Type B pancreatic cell (in vitro differentiated cells): Measurements from ENCODE around the gene LGALS7. TPM values are rescaled to one million over a fixed set of nuclear protein-coding genes. Genes with fewer than 3 reads are reported as not detected.
"Not testable (repeated sequence)": the region's sequence is repeated elsewhere in the genome, so short reads cannot be mapped to it uniquely, and the experiment has no call there.

Experiments
- DNase-seq: peaks from one replicate; pipeline ENCODE4 v3.0.0; 2021; ENCODE audit warnings: mixed read lengths; ENCODE audit not compliant: unreplicated experiment; ENCODE audit errors: extremely low spot score
- H3K27ac Mint-ChIP-seq: 2 replicates; pipeline ENCODE4 v1.8.0; 2021; ENCODE audit warnings: mild to moderate bottlenecking, mixed read lengths
- H3K27me3 Mint-ChIP-seq: 2 replicates; pipeline ENCODE4 v1.8.0; 2021; ENCODE audit warnings: mixed read lengths
- H3K36me3 Mint-ChIP-seq: 2 replicates; pipeline ENCODE4 v1.8.0; 2021; ENCODE audit warnings: mixed read lengths
- H3K4me1 Mint-ChIP-seq: one replicate; pipeline ENCODE4 v1.8.0; 2021; ENCODE audit warnings: mixed read lengths; ENCODE audit not compliant: unreplicated experiment
- H3K4me3 Mint-ChIP-seq: 2 replicates; pipeline ENCODE4 v1.8.0; 2021; ENCODE audit warnings: mild to moderate bottlenecking, mixed read lengths
- H3K9me3 Mint-ChIP-seq: 2 replicates; pipeline ENCODE4 v1.8.0; 2021; ENCODE audit warnings: mixed read lengths
- CTCF ChIP-seq: fragments of 200-600 bp; sonication (generic); conservative IDR thresholded peaks from 2 replicates; pipeline ENCODE4 v1.5.0; 2021; ENCODE audit warnings: antibody characterized with exemption, mild to moderate bottlenecking
- total RNA-seq: library from RNA; stranded (reverse); gene quantifications from 2 replicates; pipeline ENCODE4 v1.2.1, GENCODE V29; 2021; ENCODE audit warnings: low replicate concordance

LGALS7 gene
- total RNA-seq, 1 donor from 2014 or later, result 1.8 TPM

DNA sequence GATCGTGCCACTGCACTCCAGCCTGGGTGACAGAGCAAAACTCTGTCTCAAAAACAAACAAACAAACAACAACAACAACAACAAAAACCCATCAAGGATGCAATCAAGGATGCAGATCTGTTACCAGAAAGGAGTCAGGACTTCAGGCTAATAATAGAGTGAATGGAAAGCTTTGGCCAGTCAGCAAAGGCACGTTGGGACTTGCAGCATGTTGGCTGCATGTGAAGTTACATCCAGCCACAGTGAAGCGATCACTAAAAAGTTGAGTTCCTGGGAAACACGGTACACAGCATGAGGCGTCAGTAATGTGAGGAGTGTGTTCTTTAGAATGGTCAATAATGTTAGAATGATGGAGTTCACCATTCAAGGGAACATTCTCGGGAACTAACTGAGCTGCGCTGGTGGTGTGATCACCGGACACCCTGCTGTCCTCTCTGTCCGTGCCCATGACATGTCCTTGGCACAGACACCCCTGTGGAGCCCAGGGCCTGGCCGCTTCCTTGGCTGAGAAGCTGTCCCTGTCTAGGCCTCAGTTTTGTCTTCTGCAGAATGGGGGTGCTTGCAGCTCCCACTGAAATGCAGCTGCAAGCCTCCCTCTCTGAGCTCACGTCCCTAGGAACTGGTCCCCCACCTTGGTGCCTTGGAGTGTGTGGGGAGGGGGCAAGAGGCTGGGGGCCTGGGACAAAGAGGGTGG, 13.4 kb upstream of the LGALS7 start:
- no peak overlapping the region for H3K27ac Mint-ChIP-seq
- H3K27me3 Mint-ChIP-seq, result no peaks in the 10 kb centered on the region
- H3K4me3 Mint-ChIP-seq, result no peak overlapping the region
- no peaks in the 10 kb centered on the region for H3K36me3 Mint-ChIP-seq
- no peaks in the 10 kb centered on the region for H3K9me3 Mint-ChIP-seq
- H3K4me1 Mint-ChIP-seq, result no peaks in the 10 kb centered on the region
- DNase-seq, result no peak
- TF ChIP-seq CTCF, result no peak

GRCh38 chr19:38786061-38786460, 12.7 kb upstream of the LGALS7 start:
- not testable (repeated sequence) for H3K36me3 Mint-ChIP-seq, H3K4me1 Mint-ChIP-seq, H3K27ac Mint-ChIP-seq, H3K27me3 Mint-ChIP-seq, H3K4me3 Mint-ChIP-seq, H3K9me3 Mint-ChIP-seq, DNase-seq

DNA sequence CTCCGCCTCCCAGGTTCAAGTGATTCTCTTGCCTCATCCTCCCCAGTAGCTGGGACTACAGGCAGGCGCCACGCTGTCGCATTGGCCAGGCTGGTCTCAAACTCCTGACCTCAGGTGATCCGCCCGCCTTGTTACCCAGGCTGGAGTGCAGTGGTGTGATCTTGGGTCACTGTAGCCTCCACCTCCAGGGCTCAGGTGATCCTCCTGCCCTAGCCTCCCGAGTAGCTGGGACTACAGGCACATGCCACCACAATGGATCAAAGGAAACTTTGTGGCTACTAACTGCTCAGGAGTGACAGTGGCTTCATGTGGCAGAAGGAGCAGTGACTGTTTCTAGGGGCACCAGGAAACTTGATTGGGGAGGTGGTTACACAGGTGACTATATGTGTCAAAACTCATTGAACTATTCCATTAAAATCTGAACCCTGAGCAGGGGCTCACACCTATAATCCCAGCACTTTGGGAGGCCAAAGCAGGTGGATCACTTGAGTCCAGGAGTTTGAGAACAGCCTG, 11.9 kb upstream of the LGALS7 start:
- Mint-ChIP-seq H3K4me3 (no peak overlapping the region), H3K27me3 (peaks cover 5% of the 10 kb centered on the region), H3K9me3 (no peaks in the 10 kb centered on the region), H3K27ac (no peak overlapping the region), H3K4me1 (no peaks in the 10 kb centered on the region), H3K36me3 (no peaks in the 10 kb centered on the region)
- DNase-seq, result no peak
- TF ChIP-seq CTCF, result no peak

DNA sequence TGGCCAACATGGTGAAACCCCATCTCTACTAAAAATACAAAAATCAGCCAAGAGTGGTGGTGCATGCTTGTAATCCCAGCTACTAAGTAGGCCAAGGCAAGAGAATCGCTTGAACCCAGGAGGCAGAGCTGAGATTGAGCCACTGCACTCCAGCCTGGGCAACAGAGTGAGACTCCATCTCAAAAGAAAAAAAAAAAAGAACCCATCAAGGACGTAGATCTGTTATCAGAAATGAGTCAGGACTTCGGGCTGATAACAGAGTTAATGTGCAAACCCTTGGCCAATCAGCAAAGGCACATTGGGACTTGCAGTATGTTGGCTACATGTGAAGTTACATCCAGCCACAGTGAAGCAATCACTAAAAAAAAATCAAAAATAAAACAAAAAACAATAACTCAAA, 10.9 kb upstream of the LGALS7 start:
- no peak for TF ChIP-seq CTCF
- H3K27ac Mint-ChIP-seq, result no peak overlapping the region
- peaks cover 7% of the 10 kb centered on the region for H3K27me3 Mint-ChIP-seq
- no peaks in the 10 kb centered on the region for H3K9me3 Mint-ChIP-seq
- no peaks in the 10 kb centered on the region for H3K36me3 Mint-ChIP-seq
- DNase-seq, result no peak
- no peaks in the 10 kb centered on the region for H3K4me1 Mint-ChIP-seq
- H3K4me3 Mint-ChIP-seq, result no peak overlapping the region

- not testable (repeated sequence) for H3K9me3 Mint-ChIP-seq, H3K36me3 Mint-ChIP-seq, H3K4me3 Mint-ChIP-seq, H3K27ac Mint-ChIP-seq, H3K4me1 Mint-ChIP-seq, DNase-seq
- H3K27me3 Mint-ChIP-seq, result peaks cover 11% of the 10 kb centered on the region
Measured at GRCh38 chr19:38782212-38782611, 8.9 kb upstream of the LGALS7 start.

- no peaks in the 10 kb centered on the region for H3K4me1 Mint-ChIP-seq
- DNase-seq, result no peak
- no peak overlapping the region for H3K4me3 Mint-ChIP-seq
- H3K9me3 Mint-ChIP-seq, result no peaks in the 10 kb centered on the region
- H3K27ac Mint-ChIP-seq, result no peak overlapping the region
- no peak for TF ChIP-seq CTCF
- peaks cover 11% of the 10 kb centered on the region for H3K27me3 Mint-ChIP-seq
- no peaks in the 10 kb centered on the region for H3K36me3 Mint-ChIP-seq
Measured at GRCh38 chr19:38781058-38781457, 7.7 kb upstream of the LGALS7 start.

DNA sequence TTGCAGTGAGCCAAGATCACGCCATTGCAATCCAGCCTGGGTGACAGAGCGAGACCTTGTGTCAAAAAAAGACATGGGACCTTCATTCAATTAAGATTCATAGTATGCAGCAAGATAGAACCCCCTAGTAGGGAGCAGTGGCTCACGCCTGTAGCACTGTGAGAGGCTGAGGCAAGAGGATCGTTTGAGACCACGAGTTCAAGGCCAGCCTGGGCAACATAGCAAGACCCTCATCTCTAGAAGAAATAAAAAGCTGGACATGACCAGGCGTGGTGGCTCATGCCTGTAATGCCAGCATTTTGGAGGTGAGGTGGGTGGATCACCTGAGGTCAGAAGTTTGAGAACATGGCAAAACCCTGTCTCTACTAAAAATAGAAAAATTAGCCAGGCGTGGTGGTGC, 7.1 kb upstream of the LGALS7 start:
- H3K4me3 Mint-ChIP-seq, result no peak overlapping the region
- H3K27ac Mint-ChIP-seq, result no peak overlapping the region
- no peaks in the 10 kb centered on the region for H3K9me3 Mint-ChIP-seq
- H3K27me3 Mint-ChIP-seq, result peaks cover 11% of the 10 kb centered on the region
- no peaks in the 10 kb centered on the region for H3K36me3 Mint-ChIP-seq
- DNase-seq, result no peak
- no peaks in the 10 kb centered on the region for H3K4me1 Mint-ChIP-seq
- TF ChIP-seq CTCF, result no peak
